ENCODE data around the gene IL17B.

Gene IL17B

DNA sequence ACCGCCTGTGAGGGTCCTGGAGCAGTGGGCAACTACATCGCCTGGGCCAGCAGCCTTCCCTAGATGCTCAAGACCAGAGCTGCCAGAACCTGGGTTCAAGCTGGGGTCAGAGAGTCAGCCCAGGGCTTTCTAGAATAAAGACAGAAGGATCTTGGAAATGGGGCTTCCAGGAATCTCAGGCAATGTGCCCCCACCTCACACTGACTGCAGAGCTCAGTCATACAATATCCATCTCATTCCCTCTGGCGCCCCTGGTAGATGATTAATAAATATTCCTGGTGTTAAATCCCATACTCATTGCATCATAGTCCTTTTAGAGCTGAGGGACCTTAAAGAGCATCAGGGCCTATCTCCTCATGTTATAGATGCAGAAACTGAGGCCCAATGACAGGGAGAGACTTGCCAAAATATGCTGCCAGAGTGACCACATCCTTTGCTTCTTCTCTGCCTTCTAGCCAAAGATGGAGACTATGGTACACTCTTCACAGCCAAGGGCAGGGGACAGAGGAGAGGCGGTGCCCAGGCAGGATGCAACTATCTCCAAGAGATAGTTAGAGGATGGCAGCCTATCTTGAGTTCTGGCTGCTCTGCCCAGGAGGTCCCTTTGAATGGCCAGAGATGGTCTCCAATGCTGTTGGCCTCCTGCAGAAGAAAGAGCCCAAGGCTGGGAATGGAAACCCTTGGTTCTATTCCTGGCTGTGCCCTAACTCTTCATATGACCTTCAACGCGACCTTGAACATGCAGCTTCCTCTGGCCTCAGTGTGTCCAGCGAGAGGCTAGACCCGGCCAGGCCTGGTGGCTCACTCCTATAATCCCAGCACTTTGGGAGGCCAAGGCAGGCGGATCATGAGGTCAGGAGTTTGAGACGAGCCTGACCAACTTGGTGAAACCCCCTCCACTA lies 36.2 kb upstream of the IL17B start:
- DNase-seq (ENCODE audit: low read depth in 2 of 2), result no peak

DNA sequence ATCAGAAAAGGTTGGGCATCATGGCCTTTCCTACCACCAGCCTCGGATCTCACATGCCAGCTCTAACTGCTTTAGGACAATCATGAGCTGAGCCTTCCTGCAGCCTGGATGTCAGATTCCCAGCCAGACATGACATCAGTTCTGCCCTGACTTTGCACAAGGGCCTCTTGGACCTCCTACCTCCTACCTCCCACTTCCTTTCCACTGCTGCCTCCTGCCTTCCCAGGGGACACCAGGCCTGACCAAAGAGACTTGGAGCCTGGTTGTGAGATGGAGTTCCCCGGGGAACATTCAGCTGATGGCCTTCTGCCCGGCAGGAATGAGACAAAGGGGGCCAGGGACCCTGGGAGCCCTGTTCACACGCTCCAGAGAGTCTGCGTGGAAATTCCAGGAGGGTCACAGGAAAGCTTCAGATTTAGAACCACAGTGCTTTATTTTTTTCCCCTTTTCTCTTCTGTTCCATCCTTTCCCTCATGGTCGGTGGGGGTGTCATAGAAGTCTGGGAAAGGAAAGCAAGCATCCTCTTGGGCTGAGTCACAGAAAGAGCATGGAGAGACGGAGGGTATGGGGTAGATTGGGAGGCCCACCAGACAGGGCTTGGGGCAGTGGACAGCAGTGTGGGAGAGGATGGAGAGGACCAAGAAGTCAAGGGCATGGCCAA lies 35.4 kb upstream of the IL17B start:
- no peak for DNase-seq (ENCODE audit: low read depth in 2 of 2)

DNA sequence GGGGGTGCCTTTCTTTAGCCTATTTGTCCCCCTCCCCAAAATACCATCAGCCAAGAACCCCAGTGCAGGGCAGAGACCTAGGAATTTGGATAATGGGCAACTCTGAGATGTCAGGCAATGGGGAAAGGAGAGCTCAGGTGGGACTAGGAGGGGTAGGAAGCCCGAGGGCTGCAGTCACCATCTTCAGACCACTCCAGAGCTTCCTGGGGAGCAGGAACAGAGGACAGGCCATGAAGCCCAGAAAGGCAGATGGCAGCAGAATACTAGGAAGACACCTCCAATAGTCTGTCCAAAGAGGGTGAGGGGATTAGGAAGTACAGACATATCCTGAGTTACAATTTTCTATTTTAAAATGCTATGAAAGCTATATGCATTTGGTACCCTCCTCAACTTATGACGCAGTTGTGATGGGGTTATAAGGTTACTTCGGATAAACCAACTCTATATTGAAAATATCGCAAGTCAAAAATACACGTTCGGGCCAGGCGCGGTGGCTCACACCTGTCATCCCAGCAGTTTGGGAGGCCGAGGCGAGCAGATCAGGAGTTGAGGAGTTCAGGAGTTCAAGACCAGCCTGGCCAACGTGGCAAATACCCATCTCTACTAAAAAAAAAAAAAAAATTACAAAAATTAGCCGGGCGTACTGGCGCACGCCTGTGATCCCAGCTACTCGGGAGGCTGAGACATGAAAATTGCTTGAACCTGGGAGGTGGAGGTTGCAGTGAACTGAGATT lies 34.6 kb upstream of the IL17B start:
- no peak for DNase-seq (ENCODE audit: low read depth in 2 of 2)

DNA sequence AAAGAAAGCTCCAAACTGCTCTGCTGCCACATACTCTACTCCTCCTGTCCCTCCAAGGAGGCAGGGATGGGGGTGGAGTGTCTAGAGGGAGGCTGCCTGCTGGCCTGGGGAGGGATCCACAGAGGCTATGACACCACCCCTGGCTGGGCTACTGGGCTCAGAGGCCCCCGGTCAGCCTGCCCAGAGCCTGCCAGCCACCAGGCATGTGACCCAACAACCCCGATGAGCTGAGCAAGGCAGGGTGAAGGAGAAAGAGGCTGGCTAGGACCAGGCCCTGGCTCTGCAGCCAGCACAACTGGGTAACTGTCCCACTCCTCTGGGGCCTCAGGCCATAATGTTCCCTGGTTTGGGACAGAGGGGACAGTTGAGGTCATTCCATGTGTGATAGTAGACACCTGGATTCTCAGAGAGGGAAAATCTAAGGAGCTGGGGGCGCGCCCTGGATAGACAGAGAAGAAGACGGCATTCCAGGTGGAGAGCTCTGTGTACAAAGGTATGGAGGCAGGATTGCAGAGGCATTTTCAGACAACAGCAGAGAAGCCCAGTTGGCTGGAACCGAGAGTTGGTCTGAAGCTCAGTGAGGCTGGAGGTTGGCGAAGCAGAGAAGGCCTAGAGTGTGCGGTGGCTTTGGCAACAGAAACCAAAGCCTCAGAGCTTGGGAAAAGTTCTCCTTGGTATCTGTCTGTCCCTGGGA lies 33.8 kb upstream of the IL17B start:
- no peak for DNase-seq (ENCODE audit: low read depth in 2 of 2)

DNA sequence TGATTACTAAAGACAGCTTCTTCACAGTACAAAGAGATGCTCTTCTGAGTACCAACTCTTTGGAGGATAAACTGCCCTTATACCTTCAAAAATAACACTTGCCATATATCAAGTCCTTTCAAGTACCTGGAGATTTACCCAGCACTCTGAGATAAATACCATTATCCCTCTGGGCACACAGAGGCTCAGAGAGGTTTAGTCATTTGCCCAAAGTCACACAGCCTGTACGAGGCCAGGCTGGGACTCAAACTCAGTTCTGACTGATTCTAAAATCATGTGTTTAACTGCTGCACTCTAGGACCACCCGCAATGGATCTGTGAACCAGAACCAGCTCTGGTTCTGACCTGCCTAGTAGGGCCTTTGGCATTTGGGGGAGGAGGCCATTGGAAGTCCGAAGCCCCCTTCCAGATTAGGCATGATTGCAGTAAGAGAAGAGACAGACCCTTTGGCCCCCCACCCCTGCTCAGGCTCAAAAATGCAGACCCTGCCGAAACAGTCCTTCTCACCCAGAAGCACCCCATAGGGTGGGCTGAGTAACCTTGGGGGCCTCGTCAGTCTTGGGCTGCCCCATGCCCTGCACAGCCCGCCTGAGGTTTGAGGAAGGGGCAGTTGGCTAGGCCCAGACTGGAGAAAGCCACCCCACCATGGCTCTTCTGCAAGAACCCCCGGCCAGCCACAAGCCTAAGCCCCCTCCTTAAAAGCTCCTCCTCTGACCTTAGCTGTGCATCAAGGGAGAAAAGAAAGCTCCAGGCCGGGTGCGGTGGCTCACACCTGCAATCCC lies 32.8 kb upstream of the IL17B start:
- DNase-seq (ENCODE audit: low read depth in 2 of 2), result no peak

DNA sequence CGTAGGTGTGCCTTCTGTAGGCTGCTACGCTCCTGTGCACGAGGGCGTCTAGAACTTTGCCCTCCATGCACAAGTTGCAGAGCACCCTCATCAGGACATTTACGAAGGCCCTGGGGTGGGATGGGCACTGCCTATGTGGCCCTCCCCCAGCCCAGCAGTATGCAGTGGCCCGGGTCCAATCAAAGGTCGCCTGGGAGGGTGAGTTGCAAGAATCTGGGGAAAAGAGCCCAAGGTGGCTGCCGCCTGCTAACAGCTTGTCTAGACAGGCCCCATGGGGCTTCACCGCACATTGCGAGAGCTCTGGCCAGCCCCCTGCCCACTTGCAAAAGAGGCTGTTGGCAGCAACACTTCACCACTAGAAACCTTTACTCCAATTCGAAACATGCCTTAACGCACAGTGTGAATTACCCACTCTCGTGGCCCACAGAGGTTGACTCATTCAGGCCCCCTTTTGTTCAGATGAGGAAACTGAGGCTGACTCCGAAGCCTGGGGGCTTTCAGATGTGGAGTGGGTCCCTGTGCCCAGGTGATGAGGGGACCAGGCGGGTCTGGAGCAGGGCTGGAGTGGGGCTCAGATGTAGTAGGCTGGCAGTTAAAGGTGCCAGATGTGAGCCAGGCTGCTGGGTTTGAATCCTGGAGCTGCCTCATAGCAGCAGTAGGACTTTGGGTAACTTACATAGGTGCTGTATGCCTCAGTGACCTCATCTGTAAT lies 31.8 kb upstream of the IL17B start:
- no peak for DNase-seq (ENCODE audit: low read depth in 2 of 2)

DNA sequence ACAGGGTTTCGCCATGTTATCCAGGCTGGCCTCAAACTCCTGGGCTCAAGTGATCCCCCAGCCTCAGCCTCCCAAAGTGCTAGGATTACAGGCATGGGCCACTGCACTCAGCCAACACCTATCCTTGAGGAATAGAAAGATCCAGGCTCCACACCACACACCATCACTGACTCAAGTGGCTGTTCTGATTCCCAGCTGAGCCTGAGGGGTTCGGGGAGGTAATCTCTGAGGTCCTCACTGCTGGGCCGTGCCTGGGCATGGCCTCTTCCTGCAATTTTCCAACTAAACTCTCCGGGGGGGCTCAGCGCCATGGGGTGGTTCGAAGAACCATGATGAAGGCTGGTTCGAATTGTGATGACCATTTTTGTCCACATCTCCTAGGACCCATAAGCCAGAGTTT lies 31.0 kb upstream of the IL17B start:
- no peak for DNase-seq (ENCODE audit: low read depth in 2 of 2)

DNA sequence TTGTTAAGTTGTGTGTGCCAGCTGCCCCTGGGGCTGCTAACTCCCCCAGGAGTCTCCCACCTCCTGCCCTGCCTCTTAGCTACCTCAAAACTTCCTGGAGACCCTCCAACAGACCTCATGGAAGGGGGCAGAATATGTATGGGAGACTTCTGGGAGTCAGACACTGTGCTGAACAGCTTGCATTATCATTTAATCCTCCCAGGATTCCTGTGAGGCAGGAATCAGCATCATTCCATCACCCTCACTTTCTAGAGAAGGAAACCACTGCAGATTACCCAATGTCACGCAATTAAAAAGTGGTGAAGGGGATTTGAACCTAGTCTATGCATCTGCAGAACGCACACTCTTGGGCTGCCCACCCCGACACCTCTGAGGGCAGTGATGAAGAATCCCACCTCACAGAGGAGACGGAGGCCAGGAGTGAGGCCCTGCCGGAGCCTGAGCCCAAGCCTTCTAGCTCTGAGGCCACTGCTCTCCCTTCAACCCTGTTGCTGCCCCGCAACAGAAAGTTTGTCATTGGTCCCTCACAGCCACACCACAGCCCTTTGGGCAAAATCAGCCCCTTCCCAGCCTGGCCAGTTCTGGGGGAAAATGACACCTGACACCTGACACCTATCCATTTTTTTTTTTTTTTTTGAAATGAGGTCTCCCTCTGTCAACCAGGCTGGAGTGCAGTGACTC lies 30.3 kb upstream of the IL17B start:
- no peak for DNase-seq (ENCODE audit: low read depth in 2 of 2)

DNA sequence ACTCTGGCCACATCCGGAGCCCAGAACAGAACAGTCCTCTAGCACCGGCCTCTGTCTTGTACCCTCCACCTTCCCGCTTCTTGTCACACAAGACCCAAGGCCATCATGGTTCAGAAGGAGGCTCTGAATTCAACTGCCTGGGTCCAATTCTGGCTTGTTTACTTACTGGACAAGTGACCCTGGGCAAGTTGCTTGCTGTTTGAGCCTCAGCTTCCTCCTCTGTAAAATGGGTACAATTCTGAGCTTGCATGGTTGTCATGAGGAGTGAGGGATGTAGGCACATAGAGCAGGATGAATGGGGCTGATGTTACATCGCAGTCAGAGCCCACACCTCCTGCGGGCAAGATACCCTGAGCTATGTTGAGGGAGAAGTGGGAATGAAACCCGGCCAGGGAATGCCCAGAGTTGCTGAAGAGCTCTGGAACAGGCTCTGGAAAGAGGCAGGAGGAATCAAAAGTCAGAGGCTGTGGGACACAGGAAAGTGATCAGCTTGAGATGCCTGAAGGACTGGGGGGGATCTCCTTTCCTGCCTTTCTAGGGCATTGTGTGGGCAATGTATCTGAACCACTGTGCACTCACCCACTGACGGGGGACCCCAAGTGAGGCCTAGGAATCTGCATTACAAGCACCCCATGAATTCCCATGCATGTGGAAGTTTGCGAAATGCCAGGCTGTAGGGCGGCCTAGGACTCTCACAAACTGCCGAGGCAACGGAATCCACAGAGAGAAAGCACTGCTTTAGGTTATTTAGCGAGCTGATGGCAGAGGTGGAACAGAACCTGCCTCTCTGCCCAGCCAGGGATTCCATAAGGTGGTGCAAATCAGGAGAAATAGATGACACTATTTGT lies 29.4 kb upstream of the IL17B start:
- no peak for DNase-seq (ENCODE audit: low read depth in 2 of 2)

DNA sequence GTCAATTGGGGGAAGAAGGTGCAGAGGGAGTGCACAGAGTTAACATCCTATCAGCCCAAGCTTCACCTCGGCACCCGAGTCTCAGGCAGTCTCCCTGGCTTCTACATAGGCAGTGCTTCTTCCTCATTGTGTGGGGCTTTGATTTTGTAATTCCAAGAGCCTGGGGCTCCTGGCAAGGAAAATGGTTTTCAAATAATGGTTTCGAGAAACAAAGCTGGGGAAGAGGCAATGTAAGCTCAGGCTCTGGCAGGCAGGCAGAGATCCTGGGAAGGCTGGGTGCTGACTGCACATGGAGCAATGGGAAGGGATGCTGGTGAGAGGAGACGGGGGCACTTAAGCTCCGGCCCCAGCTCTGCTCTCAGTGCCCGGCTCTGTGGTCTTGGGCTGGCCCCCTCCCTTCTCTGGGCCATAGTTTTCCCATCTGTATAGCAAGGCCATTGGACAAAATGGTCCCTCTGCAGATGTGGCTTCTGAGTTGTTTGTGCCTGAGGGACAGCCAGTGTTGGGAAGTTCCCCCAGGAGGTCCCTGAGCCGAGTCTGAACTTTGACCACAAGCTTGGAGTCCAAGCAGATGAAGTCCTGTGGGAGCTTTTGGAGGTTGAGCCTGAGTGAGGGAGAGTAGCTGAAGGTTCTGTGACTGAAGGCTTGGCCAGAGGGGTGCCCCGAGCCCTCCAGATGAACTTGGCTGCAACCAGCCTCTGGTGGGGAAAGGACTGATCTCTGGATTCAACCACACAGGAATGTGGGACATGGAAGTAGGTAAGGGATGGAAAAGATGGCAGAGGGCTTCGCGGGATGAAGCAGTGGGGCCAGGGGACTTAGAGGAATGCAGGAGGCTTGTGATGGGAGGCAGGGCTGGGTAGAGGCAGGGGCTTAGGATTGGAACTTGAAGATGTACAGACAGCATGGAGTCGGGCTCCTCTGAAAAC lies 28.5 kb upstream of the IL17B start:
- DNase-seq (ENCODE audit: low read depth in 2 of 2), result no peak

DNA sequence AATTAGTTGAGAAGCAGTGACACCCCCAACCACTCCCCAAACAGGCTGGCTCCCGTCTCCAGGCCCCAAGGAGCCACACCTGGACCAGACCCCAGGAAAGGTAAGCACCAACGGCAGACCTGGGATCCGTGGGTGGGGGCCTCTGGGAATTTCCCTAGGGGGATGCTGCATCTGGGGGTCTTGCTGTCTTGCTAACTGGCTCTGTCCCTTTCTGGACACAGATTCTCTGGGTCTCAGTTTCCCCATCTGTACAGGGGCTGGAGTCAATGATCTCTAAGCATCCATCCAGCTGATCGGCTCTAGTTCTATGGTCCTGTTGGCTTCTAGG lies 27.9 kb upstream of the IL17B start:
- no peak for DNase-seq (ENCODE audit: low read depth in 2 of 2)

DNA sequence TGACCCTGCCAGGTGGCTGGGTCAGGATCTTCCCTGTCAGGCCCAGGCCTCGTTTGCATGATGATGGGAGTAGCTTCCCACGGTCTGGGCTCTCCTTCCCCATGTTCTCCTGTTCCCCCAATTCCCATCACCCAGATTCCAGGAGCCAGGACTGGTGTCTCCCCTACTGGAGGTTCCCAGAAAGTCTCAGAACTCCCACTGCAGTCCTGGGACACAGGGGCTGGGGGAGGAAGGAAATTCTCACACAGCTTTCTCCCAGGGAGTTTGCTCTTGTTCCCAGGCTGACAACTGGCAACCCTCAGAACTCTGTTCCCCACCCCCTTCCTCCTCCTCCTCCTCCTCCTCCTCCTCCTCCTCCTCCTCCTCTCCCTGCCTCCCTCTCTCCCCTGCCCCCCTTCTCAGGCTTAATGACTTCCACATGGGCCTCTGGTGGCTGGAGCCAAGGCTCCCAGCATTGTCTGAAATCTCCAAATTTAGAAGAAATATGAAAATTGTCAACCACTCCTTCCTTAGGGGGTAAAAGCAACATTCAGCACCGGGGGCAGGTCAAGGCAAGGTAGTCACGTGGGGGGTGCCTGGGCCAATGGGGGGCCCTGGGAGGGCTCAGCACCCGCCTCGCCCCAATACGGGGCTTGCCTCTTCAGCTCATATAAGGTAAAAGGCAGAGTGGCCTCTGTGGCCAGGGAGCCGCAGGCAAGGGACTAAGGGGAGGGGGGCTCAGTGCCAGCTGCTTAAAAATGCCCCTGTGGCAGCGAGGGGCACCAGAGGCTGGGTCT lies 27.3 kb upstream of the IL17B start:
- DNase-seq (ENCODE audit: low read depth in 2 of 2), result no peak

DNA sequence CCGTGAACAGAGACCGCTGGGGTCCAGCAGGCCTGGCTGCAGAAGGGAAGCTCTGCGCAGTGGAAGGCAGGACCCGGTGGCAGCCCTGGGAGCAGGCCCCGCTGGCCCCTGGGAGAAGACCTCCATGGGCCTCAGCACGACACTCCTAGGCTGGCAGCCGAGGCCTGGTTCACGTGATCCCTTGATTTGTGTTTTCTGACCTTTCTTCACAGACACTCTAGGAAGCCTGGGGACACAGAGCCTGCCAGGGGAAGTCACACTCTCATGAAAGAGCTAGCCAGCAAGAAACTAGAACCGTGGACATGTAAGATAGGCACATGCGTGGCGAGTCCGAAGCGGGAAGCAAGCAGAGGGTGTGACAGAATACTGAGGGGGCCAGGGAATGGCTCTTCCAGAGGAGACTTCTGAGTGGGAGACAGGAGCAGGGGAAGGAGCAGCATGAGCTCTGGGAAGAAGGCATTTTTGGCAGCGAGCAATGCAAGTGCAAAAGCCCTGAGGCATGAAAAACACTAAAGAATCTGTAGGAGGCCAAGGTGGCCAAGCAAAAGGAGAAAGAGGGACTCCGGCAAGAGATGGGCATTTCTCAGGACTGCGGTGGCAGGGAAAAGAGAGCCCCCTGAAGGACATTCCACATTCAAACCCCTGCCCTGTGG lies 26.6 kb upstream of the IL17B start:
- no peak for DNase-seq (ENCODE audit: low read depth in 2 of 2)

DNA sequence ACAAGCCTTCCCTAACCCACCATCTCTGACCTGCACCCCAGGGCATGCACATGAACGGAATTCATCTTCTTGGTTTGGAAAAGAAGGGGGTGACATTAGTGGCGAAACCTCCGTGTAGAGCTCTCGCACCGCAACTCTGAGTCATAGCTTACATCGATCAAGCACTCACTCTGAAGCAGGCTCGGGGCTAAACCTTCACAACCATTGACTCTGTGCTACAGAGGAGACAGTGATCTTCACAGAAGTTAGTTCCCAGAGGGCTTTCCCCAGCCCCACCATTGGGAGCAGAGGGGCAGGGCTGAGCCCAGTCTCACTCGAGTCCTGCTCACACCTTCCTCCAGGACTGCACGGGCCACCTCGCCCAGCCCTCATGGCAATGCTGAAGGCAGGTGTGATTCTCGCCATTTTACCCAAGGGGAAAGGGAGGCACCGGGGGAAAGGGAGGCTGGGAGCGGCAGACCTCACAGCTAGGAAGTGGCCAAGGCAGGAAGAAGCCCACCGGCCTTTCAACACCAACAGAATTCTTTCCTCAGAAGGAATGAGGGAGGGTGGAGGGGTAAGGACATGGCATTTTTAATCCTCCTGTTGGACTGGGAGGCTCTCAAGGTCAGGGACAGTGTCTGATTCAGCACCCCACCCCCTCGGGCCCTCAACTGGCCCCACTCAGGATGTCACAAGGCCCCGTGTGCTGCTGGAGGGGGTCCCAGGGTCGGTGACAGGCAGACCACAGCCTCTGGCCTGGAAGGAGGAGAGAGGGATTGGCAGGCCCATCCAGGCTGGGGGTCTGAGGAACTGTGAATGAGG lies 25.9 kb upstream of the IL17B start:
- DNase-seq (ENCODE audit: low read depth in 2 of 2), result no peak

DNA sequence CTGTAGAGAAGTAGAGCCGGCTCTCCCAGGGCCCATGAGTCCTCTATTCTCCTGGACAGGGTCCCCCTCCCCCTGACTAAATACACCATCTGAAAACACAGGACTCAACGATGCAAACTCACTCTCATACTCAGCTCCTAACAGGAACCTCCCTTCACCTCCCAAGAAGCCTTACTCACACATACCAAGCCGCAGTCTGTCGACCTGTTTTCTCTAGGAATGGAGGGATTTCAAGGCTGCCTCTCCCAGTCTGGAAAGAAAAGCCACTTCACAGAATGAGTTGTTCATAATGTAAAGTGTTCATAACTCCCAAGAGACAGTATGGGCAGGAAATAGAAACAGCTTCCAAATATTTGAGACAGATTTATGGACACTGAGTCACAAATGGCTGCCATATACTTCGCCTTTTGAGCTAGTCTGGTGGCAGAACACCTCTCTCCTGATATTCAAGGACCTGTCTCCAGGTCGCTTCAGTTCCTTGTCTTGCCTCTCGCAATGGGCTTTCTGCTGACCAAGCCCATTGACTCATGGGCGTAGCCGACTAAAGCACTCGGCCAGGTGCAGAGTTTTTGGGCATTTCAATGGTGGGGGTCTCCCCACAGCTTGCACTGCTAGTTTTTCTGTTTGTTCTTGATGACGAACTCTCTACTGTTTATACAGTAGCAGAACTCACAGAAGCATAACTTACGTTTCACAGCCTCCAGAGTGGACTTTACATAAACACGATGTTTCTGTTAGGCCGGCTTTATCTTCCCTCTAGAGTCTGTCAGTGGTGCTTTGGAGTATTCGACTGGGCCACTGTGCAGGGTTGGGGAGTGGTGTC lies 25.0 kb upstream of the IL17B start:
- no peak for DNase-seq (ENCODE audit: low read depth in 2 of 2)
